Hematopoietic multipotent progenitor cell treated with erythropoietin and hydrocortisone succinate and interleukin-3 and kit ligand, for 4 days (in vitro differentiated cells): ENCODE results near the gene CHST11.

ENCODE experiments used
- DNase-seq: peaks from one replicate; pipeline ENCODE4 v3.0.0-alpha.2; 2015

Gene CHST11

GRCh38 chr12:104707794-104708558 lies 251.2 kb downstream of the CHST11 start:
- no peak for DNase-seq

DNA sequence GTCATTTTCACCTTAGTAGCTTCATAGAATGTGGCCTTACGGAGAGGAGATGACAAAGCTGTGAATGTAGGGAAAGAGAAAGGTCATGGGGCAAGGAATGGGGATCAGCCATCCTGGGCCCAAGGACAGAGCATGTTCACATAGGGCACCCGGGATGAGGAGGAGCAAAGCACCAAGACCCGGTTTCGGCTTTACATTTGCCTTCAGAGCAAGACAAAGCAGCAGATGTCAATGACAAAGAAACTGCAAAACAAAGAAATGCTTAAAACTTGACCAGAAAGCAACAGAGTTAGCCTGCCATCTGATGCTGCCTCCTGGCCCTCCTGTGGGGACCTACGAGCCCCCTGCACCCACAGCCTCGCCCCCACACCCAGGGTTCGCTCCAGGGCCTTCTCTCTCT lies 252.1 kb downstream of the CHST11 start:
- DNase-seq: no peak

DNA sequence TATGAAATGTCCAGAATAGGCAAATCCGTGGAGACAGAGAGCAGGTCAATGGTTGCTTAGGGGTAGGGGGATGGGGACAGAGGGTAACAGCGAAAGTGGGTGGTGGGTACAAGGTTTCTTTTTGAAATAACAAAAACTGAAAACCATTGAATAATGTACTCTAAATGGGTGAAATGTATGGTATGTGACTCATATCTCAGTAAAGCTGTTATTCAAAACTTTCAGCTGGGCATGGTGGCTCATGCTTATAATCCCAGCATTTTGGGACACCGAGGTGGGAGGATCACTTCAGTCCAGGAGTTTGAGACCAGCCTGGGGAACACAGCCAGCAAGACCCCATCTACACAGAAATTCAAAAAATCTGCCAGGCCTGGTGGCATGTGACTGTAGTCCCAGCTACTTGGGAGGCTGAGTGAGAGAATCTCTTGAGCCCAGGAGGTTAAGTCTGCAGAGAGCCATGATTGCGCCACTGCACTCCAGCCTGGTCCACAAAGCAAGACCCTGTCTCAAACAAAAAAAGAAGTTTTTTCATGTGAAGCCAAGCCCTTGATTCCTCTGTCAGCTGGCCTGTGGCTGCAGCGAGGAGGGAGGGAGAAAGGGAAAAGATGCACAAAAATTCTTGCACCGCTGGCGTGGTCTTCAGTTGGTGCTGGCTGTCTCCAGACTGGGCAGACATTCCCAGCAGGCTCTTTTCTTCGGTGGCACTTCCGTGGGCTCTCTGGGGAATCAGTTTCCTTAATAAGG lies 253.1 kb downstream of the CHST11 start:
- no peak for DNase-seq

DNA sequence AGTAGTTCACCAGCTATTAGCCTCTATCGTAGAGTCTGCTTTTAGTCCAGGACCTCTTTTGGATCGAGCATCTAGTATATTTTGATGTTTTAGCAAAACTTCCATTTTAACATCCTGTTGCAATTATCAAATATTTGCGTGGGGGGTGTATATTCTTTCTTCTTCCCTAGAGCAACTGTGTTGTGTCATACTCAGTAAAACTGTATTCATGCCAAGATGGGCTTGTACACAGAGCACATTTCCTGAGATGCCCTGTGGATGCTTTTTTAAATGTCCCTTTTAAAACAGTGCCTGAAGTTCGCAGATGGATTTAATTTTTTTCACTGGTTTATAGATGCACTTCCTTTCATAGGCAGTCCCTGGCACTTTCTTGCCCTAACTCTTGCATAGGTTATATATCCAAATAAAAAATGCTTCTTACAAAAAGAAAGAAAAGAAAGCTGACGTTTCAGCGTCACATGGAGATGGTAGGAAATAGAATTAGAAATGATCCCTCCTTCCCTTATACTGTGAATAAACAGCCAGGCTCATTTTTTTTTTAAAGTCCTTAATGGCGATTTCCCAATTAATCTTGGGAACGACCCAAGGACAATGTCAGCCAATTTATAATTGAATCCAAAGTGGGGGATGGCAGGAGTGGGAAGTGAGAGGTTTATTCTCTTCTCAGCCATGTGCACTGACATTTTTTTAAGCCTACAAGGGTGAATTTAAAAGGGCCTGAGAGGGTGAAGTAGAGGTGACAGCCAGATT lies 254.4 kb downstream of the CHST11 start:
- DNase-seq: no peak

- DNase-seq: no peak
Observed at GRCh38 chr12:104712477-104712876, 255.7 kb downstream of the CHST11 start.

- DNase-seq: no peak
Observed at GRCh38 chr12:104712968-104713367, 256.2 kb downstream of the CHST11 start.

DNA sequence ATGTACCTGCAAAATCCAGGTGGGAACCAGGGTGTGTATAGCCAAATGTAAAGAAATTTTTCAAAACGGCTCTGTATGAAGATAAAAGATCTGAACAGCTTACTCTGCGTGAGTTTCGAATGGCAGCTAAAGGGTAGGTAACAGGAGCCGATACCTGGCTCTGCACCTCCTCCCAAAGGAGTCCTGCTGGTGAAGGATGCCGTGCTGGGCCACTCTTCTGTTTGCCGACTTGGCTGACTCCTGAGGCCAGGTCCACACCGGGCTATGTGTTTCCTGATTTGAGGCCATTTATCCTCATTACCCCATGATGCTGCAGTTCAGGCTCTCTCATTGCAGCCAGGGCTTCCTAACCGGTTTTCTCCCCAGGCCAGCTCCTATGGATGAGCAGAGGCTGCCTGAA lies 256.7 kb downstream of the CHST11 start:
- DNase-seq: no peak

DNA sequence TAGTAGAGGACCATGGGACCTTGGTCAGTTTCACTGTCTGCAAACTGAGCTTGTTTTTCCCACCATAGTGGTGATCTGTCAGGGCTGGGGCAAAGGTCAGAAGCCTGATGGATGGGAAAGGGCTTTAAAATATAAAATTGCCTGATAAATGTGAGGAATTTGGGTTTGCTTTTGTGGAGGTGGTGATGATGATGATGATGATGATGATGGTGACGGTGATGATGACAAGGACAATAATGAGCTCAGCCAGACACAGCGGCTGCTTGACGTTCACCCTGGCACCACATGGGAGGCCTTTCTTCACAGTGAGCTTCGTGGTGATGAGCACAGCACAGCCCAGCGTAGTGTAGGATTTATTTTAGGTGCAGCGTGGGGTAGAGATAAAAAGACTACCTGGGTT lies 257.6 kb downstream of the CHST11 start:
- no peak for DNase-seq

- DNase-seq: no peak
Observed at GRCh38 chr12:104716172-104716571, 259.4 kb downstream of the CHST11 start.

GRCh38 chr12:104718304-104718929 lies 261.7 kb downstream of the CHST11 start:
- DNase-seq: no peak

GRCh38 chr12:104719700-104720338 lies 263.1 kb downstream of the CHST11 start:
- peak; percentile 78 for DNase-seq

DNA sequence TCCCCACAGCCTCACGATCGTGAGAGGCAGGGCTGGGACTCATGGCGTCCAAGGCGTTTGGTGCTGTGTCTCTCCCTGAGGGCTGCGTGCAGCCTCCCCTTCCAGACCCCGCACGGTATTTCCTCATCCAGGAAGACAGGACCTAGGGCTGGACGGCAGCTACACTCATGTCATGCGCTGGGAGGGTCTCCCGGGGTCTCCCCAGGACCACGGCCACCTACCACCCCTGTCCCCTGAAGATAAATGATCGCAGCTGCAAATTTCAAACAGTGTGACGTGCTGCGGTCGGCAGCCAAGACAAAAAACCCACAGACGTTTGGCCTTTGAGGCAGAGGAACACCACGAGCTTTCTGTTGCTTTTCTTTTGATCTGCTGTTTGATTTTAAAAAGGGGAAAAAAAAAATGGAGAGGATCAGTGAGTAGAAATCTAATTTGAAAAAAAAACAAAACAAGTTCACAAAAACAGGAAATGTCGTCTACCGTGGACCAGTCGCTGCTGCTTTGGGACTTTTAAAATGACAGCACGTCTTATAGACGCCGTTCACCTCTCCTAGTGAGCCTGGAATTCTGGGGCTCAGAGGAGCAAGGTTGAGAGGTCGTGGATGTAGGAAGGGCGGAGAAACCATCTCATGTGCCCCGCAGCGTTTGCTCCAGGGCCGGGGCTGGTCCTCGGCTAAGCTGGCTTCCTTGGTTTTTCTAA lies 263.7 kb downstream of the CHST11 start:
- DNase-seq: peak; percentile 94

DNA sequence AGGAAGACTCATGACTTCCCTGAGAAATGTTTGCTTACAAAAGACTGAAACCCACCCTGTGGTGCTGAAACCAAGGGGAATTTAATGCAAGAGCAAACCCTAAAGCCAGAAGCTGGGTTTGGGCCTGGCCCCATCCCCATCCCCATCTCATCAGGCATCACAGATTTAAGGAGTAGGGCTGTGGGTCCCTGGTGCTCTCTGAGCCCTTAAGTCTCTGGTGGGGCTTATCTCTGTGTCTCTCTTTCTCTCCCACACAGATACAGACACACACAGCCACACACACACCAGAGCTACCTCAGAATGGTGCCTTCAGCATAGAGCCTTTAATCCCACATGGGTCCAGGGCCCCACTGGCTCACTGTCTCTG lies 264.3 kb downstream of the CHST11 start:
- peak; percentile 44 for DNase-seq

DNA sequence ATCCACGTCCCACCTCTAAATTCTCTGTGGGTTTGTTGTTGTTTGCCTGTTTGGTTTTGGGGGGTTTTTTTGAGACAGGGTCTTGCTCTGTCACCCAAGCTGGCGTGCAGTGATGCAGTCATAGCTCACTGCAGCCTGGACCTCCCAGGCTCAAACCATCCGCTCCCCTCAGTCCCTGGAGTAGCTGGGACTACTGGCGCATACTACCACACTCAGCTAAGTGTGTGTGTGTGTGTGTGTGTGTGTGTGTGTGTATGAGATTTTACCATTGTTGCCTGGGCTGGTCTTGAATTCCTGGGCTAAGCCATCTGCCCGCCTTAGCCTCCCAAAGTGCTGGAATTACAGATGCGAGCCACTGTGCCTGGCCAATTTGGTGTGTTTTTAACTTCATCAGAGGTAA lies 265.2 kb downstream of the CHST11 start:
- no peak for DNase-seq

DNA sequence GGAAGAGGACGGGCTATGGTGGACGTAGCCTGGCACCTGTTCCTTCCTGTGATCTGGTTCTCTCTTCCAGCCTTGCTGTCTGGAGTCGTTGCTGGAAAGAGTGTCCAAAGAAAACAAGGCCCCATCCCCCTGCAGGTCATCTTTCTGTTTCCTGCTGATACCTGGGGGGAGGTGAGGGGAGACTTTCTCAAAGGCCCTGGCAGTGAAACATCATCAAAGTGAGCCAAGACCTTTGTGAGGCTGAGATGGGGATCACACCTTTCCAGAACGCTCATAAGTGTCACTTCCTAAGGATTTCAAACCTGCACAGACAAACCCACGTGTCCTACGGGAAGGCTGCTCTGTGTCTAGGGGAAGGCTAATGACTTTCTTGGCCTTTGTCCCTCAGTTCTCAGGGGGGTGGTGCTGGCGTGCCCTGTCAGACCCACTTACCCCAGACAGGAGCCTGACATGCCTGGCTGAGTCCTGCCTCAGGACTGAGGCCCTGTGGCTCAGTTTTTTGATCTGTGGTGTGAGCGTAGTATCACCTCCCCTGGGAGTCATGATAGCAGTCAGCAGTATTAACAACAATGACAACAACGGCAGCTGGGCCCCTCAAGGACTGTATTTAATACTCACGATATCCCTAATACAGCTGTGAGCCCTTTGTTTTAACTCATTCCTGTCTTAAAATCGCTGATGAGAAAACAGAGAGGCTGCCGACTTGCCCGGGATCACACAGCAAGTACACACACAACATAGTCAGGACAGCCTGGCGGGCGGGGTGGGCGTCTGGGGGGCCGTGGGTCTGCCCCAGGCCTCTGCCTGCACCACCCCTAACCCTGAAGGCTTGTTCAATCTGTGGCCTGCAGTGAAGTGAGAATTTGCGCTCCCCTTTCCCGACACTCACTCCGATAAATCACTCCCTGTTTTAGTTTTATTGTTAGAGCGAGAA lies 266.1 kb downstream of the CHST11 start:
- DNase-seq: no peak

- no peak for DNase-seq
Observed at GRCh38 chr12:104723895-104724294, 267.1 kb downstream of the CHST11 start.

DNA sequence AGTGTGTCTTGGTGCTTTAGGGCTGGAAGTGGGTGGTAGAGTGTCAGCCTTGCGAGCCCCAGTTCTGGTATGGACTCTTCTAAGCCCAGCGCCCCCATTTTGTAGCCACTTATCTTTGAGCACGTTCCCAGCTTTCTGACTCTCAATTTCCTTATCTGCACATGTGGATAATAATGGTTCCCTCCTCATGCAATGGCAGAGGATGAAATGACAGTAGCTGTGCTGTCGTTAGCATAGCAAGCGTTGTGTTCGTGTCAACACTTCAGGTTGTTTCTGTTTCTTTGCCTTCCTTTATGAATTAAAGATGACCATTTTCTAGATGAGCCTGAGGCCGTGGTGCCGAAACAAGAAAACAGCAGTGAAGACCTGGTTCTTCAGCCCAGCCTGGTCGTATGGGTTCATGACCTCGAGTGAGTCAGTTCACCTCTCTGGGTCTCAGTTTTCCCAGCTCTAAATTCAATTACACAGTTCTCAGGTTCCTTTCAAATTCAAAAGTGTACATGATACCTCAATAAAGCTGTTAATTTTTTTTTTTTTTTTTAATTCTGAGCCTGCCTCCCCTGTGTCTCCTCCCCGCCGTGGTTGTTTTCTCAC lies 268.3 kb downstream of the CHST11 start:
- DNase-seq: no peak

GRCh38 chr12:104725610-104726009 lies 268.9 kb downstream of the CHST11 start:
- DNase-seq: no peak

GRCh38 chr12:104727726-104728465 lies 271.1 kb downstream of the CHST11 start:
- DNase-seq: peak; percentile 68

DNA sequence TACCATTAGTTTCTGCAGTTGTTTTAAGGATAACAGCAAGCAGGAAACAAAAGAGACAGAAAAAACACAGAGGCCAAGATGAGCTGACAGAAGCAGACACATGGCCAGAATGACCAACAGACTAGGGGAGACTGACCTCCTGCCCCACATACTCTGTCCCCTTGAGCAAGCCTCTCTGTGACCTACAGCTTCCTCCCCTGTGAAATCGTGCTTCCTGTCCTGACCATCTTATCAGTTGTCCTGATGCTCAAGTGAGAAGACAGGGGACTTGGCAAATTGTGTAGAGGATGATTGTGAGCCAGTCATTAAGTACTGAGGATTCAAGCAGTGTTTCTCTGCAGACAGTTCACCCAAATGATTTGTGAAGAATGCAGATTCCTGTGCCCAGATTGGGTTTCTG lies 272.3 kb downstream of the CHST11 start:
- DNase-seq: peak; percentile 46
